HepG2 (cell line): ENCODE measurements around the gene CDC40. TPM values are rescaled to one million over a fixed set of nuclear protein-coding genes. Genes with fewer than 3 reads are reported as not detected.

Experiments used
- ATAC-seq: fragments of 200-7000 bp; cut with Tn5 transposase; 3 replicates; pipeline ENCODE4 v1.9.1; 2020; ENCODE audit warnings: mild to moderate bottlenecking, moderate library complexity
- BruUV-seq: library from RNA; stranded (reverse); fragments of 400-500 nt; replicated peaks from 2 replicates; lab custom pipeline; 2021; lab: Mats Ljungman, UMichigan
- CTCF ChIA-PET: fragments of 300-600 bp; formaldehyde crosslinking; extraction: SDS; loops from one replicate; lab custom pipeline; 2021; ENCODE audit warnings: low total read pairs, inconsistent platforms, low intra/inter-chr PET ratio; lab: Yijun Ruan, JAX
- POLR2A ChIA-PET: fragments of 350-600 bp; sonication (Branson Sonifier 250); formaldehyde crosslinking; loops from one replicate; lab custom pipeline; 2020; ENCODE audit warnings: antibody characterized with exemption, inconsistent platforms; lab: Yijun Ruan, JAX
- DNase-seq: peaks from one replicate; pipeline ENCODE4 v3.0.0-alpha.2; 2015; ENCODE audit warnings: low spot score
- FAIRE-seq: peaks from 3 replicates; lab custom pipeline; 2011; peaks lifted over from hg19 to GRCh38; lab: Jason Lieb, UNC
- H2AFZ ChIP-seq: one replicate; pipeline ENCODE4 v1.6.1; 2011; ENCODE audit warnings: low read length, inconsistent platforms
- H3K27ac ChIP-seq: fragments of 300-600 bp; 3 replicates; pipeline ENCODE4 v1.8.0; 2011; ENCODE audit warnings: mixed run types, mild to moderate bottlenecking, mixed read lengths, low read length, inconsistent platforms; ENCODE audit not compliant: insufficient read depth; ENCODE audit errors: extremely low read length
- H3K27me3 ChIP-seq, 2 experiments: fragments of 200-600 bp in 1 of 2; 2 replicates in 1 of 2; 3 replicates in 1 of 2; pipeline versions ENCODE4 v1.6.0 to v1.8.0; 2011; ENCODE audit warnings: low read length in 2 of 2, mild to moderate bottlenecking in 2 of 2, moderate library complexity in 2 of 2, inconsistent platforms in 1 of 2; ENCODE audit not compliant: insufficient read depth in 2 of 2, control insufficient read depth in 1 of 2
- H3K36me3 ChIP-seq, 2 experiments: fragments of 200-600 bp in 1 of 2; replicated peaks in 1 of 2; 2 replicates in 1 of 2; 3 replicates in 1 of 2; pipeline versions ENCODE4 v1.5.1 to v1.8.0; 2011; ENCODE audit warnings: low read length in 2 of 2, inconsistent platforms in 1 of 2; ENCODE audit not compliant: insufficient read depth in 2 of 2, control insufficient read depth in 1 of 2
- H3K4me1 ChIP-seq: 2 replicates; pipeline ENCODE4 v1.5.1; 2012; ENCODE audit warnings: low read length, inconsistent platforms; ENCODE audit not compliant: insufficient read depth
- H3K4me2 ChIP-seq: 2 replicates; pipeline ENCODE4 v1.6.0; 2011; ENCODE audit warnings: low read depth, low read length, inconsistent platforms
- H3K4me3 ChIP-seq, 3 experiments: fragments of 200-600 bp in 1 of 3; sonication (generic), shearing (Covaris generic) in 1 of 3; replicated peaks in 1 of 3; 2 replicates each; pipeline ENCODE4 v1.5.1; 2011 to 2016; ENCODE audit warnings: low read length in 3 of 3, inconsistent platforms in 2 of 3, low read depth in 2 of 3, mild to moderate bottlenecking in 2 of 3, control low read depth in 1 of 3, mixed read lengths in 1 of 3; ENCODE audit not compliant: insufficient read depth in 1 of 3
- H3K79me2 ChIP-seq: one replicate; pipeline ENCODE4 v1.6.1; 2011; ENCODE audit warnings: low read length, inconsistent platforms; ENCODE audit not compliant: insufficient read depth
- H3K9ac ChIP-seq: 2 replicates; pipeline ENCODE4 v1.6.0; 2011; ENCODE audit warnings: mild to moderate bottlenecking, low read depth, low read length, inconsistent platforms; ENCODE audit not compliant: insufficient read depth
- H3K9me3 ChIP-seq: 2 replicates; pipeline ENCODE4 v1.5.1; 2012; ENCODE audit warnings: mild to moderate bottlenecking, low read length
- H4K20me1 ChIP-seq: 2 replicates; pipeline ENCODE4 v1.6.0; 2011; ENCODE audit warnings: inconsistent platforms, mild to moderate bottlenecking, low read length, moderate library complexity; ENCODE audit not compliant: insufficient read depth
- BHLHE40 ChIP-seq: IDR thresholded peaks from 2 replicates; pipeline ENCODE4 v1.6.1; 2011; ENCODE audit warnings: low read length, improper control_type of control experiment
- CEBPG ChIP-seq: IDR thresholded peaks from 2 replicates; pipeline ENCODE4 v1.6.1; 2016
- DR1 ChIP-seq: sonication (generic); formaldehyde crosslinking; IDR thresholded peaks from 2 replicates; pipeline ENCODE4 v1.8.0; 2021; ENCODE audit warnings: mild to moderate bottlenecking, missing genetic modification reagents, inconsistent platforms
- ELF3 ChIP-seq: IDR thresholded peaks from 2 replicates; pipeline ENCODE4 v1.6.1; 2016; ENCODE audit warnings: missing genetic modification reagents, missing compliant biosample characterization
- HDAC2 ChIP-seq: sonication (generic); formaldehyde crosslinking; IDR thresholded peaks from 2 replicates; pipeline ENCODE4 v1.4.0; 2020; ENCODE audit warnings: missing genetic modification reagents
- KLF12 ChIP-seq: sonication (generic); formaldehyde crosslinking; IDR thresholded peaks from 2 replicates; pipeline ENCODE4 v1.4.0; 2020; ENCODE audit warnings: missing genetic modification reagents, borderline replicate concordance
- MEF2D ChIP-seq: sonication (generic); formaldehyde crosslinking; IDR thresholded peaks from 2 replicates; pipeline ENCODE4 v1.5.1; 2020; ENCODE audit warnings: mild to moderate bottlenecking, missing genetic modification reagents
- PHF20 ChIP-seq: sonication (generic); formaldehyde crosslinking; IDR thresholded peaks from 2 replicates; pipeline ENCODE4 v1.5.0; 2020; ENCODE audit warnings: mild to moderate bottlenecking, missing genetic modification reagents
- SMARCE1 ChIP-seq: fragments of 450-650 bp; IDR thresholded peaks from 2 replicates; pipeline ENCODE4 v1.6.1; 2017; ENCODE audit warnings: borderline replicate concordance
- TEAD3 ChIP-seq: optimal IDR thresholded peaks from 2 replicates; pipeline ENCODE3; 2016; ENCODE audit warnings: borderline replicate concordance
- ZKSCAN8 ChIP-seq: IDR thresholded peaks from 2 replicates; pipeline ENCODE4 v1.6.1; 2016; ENCODE audit warnings: borderline replicate concordance, missing genetic modification reagents, missing compliant biosample characterization
- ZMYM3 ChIP-seq: sonication (generic); formaldehyde crosslinking; IDR thresholded peaks from 2 replicates; pipeline ENCODE4 v1.5.1; 2020; ENCODE audit warnings: mild to moderate bottlenecking, missing genetic modification reagents
- ZNF530 ChIP-seq: sonication (generic); formaldehyde crosslinking; IDR thresholded peaks from 2 replicates; pipeline ENCODE4 v1.5.0; 2020; ENCODE audit warnings: low read depth, mild to moderate bottlenecking, missing genetic modification reagents
- ZNF605 ChIP-seq: sonication (generic); formaldehyde crosslinking; IDR thresholded peaks from 2 replicates; pipeline ENCODE4 v1.8.0; 2022; ENCODE audit warnings: mild to moderate bottlenecking, missing genetic modification reagents
- ZNF709 ChIP-seq: sonication (generic); formaldehyde crosslinking; IDR thresholded peaks from 2 replicates; pipeline ENCODE4 v1.5.0; 2020; ENCODE audit warnings: mild to moderate bottlenecking, missing genetic modification reagents
- WGBS: methylation state at CpG from one replicate; pipeline ENCODE4 v1.1.6; 2017; ENCODE audit warnings: low lambda C conversion rate; 5-methylcytosine and 5-hydroxymethylcytosine counted together
- in situ Hi-C: cut with HindIII; loops from 2 replicates; pipeline ENCODE4 v1.10.0; 2017; ENCODE audit warnings: low pct_unique_long_range_greater_than_20kb; ENCODE audit not compliant: extremely low pct_ligation_motif_present
- intact Hi-C: fragments of 100-400 bp; cut with micrococcal nuclease; formaldehyde crosslinking; loops from one replicate; pipeline ENCODE4 v1.10.0; 2022; ENCODE audit not compliant: unreplicated experiment
- polyA plus RNA-seq, 8 experiments: library from polyadenylated mRNA; depleted of rRNA in 3 of 8; stranded (reverse) in 7 of 8; unstranded in 1 of 8; fragments of >200 nt; fragmentation: Illumina TruSeq in 4 of 8; extraction: Trizol in 4 of 8; gene quantifications; 2 replicates each; pipeline versions ENCODE4 v1.2.1 to v1.2.3, GENCODE V29; 2011 to 2016; ENCODE audit warnings: low read depth in 4 of 8, missing spikeins in 1 of 8, mixed read lengths in 1 of 8; ENCODE audit not compliant: insufficient read depth in 1 of 8
- total RNA-seq, 5 experiments: library from RNA; depleted of rRNA; stranded (reverse); fragments of >200 nt; fragmentation: Illumina TruSeq; extraction: Trizol; gene quantifications; 2 replicates each; pipeline ENCODE4 v1.2.3, GENCODE V29; 2016; ENCODE audit warnings: low read depth in 1 of 5
- TF ChIP-seq, protein P1 (sequence below): fragments of 450-650 bp; IDR thresholded peaks from 2 replicates; pipeline ENCODE4 v1.6.1; 2016
- TF ChIP-seq, protein P2 (sequence below): fragments of 450-650 bp; IDR thresholded peaks from 2 replicates; pipeline ENCODE4 v1.6.1; 2017
- TF ChIP-seq, protein P3 (sequence below): sonication (generic); formaldehyde crosslinking; conservative IDR thresholded peaks from 2 replicates; pipeline ENCODE4 v1.4.0; 2020; ENCODE audit warnings: mild to moderate bottlenecking, missing genetic modification reagents, moderate library complexity
- TF ChIP-seq, protein P4 (sequence below): sonication (generic); formaldehyde crosslinking; IDR thresholded peaks from 2 replicates; pipeline ENCODE4 v1.4.0; 2020; ENCODE audit warnings: mild to moderate bottlenecking, missing genetic modification reagents

The CDC40 gene
- total and polyA plus RNA-seq, 2 of the 13 experiments (the other 11 are each of a cell fraction or from before 2014, with no cell fraction given): 11.4 to 21.5 TPM

DNA sequence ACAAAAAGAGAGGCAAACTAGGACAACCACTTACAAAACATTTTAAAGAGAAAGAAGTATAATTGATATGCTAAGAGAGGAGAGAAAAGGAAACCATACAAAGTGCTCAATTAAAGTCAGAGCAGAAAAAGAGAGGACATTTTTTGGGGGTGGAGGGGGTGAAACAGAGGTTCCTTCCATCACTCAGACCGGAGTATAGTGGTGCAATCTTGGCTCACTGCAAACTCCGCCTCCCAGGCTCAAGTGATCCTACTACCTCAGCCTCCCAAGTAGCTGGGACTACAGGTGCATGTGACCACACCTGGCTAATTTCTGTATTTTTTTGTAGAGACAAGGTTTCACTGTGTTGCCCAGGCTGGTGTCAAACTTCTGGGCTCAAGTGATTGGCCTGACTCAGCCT, 10.1 kb upstream of the CDC40 start:
- in situ Hi-C loops (loop anchor here (10.0 kb wide), 1 partner anchor 225 kb away; no protein-coding TSS in a partner anchor), intact Hi-C loops (no loop called here)
- no peak for DNase-seq
- Histone ChIP-seq H3K27me3 (no peaks in the 10 kb centered on the region), H2AFZ (no peak overlapping the region), H4K20me1 (peaks cover 16% of the 10 kb centered on the region), H3K4me2 (no peak overlapping the region), H3K27ac (no peak overlapping the region), H3K4me1 (peaks cover 16% of the 10 kb centered on the region), H3K79me2 (peaks cover 70% of the 10 kb centered on the region), H3K36me3 (no peaks in the 10 kb centered on the region), H3K9ac (no peak overlapping the region), H3K4me3 (no peak overlapping the region), H3K9me3 (no peaks in the 10 kb centered on the region)
- WGBS: 85% methylated on average over 2 of the region's 2 CpGs
- ChIA-PET POLR2A (no interaction called here), CTCF (no interaction called here)
- no peak for ATAC-seq
- BruUV-seq: no TSS peak
- no peak for FAIRE-seq
- TF ChIP-seq, protein P1, sequence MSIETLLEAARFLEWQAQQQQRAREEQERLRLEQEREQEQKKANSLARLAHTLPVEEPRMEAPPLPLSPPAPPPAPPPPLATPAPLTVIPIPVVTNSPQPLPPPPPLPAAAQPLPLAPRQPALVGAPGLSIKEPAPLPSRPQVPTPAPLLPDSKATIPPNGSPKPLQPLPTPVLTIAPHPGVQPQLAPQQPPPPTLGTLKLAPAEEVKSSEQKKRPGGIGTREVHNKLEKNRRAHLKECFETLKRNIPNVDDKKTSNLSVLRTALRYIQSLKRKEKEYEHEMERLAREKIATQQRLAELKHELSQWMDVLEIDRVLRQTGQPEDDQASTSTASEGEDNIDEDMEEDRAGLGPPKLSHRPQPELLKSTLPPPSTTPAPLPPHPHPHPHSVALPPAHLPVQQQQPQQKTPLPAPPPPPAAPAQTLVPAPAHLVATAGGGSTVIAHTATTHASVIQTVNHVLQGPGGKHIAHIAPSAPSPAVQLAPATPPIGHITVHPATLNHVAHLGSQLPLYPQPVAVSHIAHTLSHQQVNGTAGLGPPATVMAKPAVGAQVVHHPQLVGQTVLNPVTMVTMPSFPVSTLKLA: no peak
- TF ChIP-seq ELF3 (CRISPR knock-in tag): no peak
- TF ChIP-seq ZKSCAN8 (CRISPR knock-in tag): no peak
- no peak for TF ChIP-seq HDAC2 (CRISPR knock-in tag)
- TF ChIP-seq TEAD3 (CRISPR knock-in tag): no peak
- TF ChIP-seq, protein P2, sequence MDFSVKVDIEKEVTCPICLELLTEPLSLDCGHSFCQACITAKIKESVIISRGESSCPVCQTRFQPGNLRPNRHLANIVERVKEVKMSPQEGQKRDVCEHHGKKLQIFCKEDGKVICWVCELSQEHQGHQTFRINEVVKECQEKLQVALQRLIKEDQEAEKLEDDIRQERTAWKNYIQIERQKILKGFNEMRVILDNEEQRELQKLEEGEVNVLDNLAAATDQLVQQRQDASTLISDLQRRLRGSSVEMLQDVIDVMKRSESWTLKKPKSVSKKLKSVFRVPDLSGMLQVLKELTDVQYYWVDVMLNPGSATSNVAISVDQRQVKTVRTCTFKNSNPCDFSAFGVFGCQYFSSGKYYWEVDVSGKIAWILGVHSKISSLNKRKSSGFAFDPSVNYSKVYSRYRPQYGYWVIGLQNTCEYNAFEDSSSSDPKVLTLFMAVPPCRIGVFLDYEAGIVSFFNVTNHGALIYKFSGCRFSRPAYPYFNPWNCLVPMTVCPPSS: no peak
- TF ChIP-seq BHLHE40: no peak
- TF ChIP-seq CEBPG: no peak
- TF ChIP-seq, protein P3, sequence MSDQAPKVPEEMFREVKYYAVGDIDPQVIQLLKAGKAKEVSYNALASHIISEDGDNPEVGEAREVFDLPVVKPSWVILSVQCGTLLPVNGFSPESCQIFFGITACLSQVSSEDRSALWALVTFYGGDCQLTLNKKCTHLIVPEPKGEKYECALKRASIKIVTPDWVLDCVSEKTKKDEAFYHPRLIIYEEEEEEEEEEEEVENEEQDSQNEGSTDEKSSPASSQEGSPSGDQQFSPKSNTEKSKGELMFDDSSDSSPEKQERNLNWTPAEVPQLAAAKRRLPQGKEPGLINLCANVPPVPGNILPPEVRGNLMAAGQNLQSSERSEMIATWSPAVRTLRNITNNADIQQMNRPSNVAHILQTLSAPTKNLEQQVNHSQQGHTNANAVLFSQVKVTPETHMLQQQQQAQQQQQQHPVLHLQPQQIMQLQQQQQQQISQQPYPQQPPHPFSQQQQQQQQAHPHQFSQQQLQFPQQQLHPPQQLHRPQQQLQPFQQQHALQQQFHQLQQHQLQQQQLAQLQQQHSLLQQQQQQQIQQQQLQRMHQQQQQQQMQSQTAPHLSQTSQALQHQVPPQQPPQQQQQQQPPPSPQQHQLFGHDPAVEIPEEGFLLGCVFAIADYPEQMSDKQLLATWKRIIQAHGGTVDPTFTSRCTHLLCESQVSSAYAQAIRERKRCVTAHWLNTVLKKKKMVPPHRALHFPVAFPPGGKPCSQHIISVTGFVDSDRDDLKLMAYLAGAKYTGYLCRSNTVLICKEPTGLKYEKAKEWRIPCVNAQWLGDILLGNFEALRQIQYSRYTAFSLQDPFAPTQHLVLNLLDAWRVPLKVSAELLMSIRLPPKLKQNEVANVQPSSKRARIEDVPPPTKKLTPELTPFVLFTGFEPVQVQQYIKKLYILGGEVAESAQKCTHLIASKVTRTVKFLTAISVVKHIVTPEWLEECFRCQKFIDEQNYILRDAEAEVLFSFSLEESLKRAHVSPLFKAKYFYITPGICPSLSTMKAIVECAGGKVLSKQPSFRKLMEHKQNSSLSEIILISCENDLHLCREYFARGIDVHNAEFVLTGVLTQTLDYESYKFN (CRISPR knock-in tag): no peak
- no peak for TF ChIP-seq SMARCE1
- TF ChIP-seq, protein P4, sequence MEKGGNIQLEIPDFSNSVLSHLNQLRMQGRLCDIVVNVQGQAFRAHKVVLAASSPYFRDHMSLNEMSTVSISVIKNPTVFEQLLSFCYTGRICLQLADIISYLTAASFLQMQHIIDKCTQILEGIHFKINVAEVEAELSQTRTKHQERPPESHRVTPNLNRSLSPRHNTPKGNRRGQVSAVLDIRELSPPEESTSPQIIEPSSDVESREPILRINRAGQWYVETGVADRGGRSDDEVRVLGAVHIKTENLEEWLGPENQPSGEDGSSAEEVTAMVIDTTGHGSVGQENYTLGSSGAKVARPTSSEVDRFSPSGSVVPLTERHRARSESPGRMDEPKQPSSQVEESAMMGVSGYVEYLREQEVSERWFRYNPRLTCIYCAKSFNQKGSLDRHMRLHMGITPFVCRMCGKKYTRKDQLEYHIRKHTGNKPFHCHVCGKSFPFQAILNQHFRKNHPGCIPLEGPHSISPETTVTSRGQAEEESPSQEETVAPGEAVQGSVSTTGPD (CRISPR knock-in tag): no peak
- TF ChIP-seq ZNF605: no peak
- TF ChIP-seq KLF12 (CRISPR knock-in tag): no peak
- TF ChIP-seq ZMYM3 (CRISPR knock-in tag): no peak
- TF ChIP-seq PHF20 (CRISPR knock-in tag): no peak
- TF ChIP-seq MEF2D (CRISPR knock-in tag): no peak
- TF ChIP-seq ZNF530 (CRISPR knock-in tag): no peak
- no peak for TF ChIP-seq DR1
- TF ChIP-seq ZNF709 (CRISPR knock-in tag): no peak
